COLO668 (cell line): ENCODE data around the gene TMEM171.

Experiments
- DNase-seq: peaks from one replicate; lab custom pipeline; 2025; ENCODE audit not compliant: unreplicated experiment; lab: John Stamatoyannopoulos, UW

Gene TMEM171

DNA sequence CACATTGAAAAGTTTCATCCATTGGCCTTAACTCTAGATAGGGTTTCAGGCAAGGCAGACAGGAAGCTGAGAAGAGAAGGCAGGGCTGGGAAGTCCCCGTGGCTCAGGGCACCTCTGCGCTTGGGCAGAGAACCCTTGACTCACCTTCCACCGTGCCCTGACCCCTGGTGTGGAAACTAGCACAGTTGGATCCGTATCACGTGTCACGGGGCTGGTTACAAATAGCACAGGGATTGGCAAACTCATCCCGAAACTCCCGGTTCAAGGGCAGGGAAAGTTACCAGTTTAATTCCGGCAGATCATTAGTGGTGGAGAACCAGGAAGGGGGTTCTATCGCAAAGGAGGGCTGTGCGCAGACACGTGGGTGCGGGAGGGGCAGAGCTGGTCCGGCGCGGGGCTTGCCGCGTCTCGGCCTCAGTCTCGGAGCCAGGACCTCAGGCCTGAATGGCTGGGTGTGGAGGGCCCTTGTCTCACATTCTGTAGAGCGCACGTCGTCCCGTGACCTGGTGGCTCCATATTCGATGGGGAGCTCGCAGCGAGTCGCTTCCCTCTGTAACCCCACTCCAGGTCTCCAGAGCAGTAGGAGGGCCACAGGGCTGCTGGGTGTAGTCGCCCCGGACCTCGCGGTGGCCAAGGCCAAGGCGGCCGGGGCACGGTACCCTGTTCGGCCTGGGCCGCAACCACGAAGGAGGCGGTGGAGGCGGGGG, 771 bp upstream of the TMEM171 start:
- peak; percentile 3 for DNase-seq

DNA sequence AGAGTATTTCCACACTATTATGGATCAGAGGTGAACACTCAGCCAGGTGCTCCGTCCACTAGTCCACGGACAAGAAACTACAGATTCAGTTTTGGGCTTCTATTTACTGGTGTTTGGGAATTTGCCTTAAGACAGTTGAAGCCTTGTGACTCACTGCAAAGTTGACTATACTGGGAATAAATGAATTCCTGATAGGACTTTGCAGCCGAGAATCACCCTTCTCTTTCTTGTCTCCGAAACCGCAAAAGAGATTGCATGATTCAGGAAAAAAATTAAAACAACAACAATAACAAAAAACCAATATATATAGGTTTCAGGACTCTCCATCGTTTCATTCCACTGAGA, 716 bp downstream of the TMEM171 start:
- DNase-seq = no peak

DNA sequence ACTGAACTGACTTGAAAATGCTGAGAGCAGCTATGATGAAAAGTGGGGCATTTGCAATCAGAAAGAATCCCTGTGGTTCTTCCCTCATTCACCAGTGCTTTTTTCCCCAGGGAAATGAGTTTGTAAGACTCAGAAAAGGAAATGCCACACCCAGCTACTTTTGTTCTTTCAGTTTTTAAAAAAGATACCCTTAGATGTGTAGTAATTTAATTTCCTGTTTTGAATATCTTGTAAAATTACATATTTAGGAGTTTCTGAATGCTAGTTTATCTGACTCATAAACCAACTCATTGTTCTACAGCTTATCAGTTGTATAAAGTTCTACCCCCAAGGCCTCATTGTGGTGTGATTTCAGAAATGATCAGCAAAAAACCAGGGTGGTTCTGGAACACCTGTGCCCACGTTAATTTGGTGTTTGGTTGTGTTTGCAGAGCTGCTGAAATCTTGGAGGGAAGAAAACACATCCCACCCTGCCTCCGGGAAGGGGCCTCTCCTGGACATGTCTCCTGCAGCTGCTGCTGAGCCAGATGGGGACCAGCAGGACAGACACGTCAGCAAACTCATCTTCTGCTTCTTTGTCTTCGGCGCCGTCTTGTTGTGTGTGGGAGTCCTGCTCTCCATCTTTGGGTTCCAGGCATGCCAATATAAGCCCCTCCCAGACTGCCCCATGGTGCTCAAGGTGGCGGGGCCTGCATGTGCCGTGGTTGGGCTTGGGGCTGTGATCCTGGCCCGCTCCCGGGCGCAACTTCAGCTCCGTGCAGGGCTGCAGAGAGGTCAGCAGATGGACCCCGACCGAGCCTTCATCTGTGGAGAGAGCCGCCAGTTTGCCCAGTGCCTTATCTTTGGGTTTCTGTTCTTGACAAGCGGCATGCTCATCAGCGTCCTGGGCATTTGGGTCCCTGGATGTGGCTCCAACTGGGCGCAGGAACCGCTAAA, 2.8 kb downstream of the TMEM171 start:
- no peak for DNase-seq

DNA sequence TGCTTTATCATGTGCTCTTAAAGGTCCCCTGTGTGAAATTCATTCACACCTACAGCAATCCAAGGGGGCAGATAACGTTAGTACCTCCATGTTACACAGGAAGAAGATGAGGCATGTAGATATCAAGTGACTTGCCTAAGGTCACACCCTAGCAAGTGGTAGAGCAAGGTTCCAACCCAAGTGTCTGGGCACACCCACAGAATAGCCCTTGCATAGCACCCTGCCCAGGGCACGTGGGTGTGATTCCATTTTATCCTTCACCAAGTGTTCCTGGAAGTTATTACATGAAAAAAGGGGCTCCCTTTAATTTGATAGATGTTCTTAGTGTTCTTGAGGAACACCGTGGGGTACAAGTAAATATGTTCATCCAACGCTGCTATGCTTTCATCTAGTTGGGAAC, 4.9 kb downstream of the TMEM171 start:
- no peak for DNase-seq

DNA sequence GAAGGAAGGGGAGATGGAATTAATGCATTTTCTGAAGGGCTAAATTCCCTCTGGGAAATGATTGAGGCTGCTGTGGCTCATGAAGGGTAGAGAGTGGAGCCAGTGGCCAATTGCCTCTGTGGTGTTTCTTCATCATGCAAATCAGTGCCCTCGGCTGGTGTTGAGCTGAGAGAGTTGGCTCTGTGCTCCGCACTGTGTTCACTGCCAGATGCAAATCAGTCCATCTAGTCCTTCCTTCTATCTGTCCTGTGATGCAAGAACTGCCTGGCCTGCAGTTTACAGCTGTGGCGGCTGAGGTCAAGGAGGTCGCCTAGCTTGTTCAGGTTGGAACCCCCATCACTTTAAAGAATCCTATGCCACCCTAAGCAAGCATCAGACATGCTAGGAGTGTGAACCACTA, 6.0 kb downstream of the TMEM171 start:
- DNase-seq = no peak

DNA sequence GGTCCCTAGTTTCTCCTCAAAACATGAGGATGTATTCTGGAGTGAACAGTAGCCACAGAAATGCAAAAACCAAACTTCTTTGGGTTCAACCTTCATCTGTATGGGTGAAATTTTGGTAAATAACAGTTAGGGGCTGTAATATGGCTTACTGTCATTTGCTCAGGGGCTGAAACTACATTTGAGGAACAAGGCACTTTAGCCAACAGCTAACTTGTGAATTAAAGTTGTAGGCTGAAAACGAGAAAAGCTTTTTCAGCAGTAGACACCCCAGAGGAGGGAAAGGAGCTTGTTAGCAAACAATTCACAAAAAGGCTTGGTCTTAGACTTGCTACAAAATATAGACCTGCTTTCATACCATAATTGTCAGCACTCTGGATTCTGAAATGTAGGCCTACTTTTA, 6.6 kb downstream of the TMEM171 start:
- DNase-seq = no peak

DNA sequence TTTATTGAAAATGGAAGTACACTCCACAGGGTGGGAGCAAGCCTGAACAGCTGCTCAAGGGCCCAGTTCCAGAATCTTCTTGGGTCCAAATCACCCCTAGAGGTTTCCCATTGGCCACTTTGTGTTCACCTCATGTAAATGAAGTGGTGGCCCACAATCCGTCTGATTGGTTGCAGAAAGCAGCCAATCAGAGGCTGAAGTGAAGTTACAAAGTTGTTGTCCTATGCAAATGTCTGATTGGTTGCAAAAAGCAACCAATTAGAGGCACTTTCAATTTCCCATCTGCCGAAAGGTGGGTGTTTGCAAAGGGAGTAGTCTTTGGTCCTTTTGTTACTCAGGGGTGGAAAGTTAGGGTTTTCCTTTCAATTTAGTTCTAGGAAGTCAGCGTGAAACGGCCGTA, 8.8 kb downstream of the TMEM171 start:
- no peak for DNase-seq

DNA sequence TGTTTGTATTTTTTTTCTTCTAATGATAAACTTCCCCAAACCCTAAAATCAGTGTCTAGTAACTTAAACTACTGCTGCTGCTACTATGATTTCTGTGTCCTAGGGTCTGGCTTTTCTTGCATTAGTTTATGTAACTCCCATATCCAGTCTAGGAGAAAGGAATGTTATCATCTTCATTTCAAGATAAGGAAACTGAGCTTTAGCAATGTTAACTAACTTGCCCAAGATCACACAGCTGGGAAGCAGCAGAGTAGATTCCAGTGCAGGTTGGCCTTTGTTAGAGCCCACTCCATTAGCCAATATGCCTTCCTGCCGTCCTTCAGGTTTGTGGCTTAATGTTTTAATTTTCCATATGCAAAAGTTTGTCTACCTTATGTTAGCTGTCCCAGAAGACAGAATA, 10.4 kb downstream of the TMEM171 start:
- no peak for DNase-seq

DNA sequence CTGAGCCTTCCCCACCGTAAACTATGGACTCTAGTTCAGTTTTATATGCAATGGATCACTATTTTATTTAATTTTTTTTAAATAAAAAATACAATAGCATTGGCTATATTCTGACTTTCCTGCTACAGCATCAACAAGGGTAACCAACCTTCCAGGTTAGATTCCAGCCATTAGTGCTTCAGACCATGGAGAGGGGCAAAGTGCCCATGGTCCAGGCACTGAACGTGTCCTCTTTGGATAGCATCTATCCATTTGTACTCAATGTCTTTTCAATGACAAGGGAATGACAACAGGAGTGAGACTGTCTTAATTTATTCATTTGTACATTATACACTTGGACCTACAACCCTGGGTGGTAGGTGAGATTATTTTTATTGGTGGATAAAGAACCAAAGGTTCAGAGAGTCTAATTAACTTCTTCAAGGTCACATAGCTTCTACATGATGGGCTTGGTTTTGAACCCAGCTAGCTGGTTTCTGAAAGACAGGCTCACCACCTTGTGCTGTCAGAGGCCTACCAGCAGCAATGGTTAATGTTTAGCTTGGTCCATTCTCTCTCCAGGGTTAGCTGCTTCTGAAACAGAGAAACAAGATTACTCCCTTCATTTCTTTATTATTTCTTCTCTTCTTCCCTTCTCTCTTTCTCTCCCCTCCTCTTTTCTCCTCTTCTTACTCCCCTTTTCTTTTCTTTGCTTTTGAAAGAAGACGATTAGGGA, 11.5 kb downstream of the TMEM171 start:
- DNase-seq = no peak

DNA sequence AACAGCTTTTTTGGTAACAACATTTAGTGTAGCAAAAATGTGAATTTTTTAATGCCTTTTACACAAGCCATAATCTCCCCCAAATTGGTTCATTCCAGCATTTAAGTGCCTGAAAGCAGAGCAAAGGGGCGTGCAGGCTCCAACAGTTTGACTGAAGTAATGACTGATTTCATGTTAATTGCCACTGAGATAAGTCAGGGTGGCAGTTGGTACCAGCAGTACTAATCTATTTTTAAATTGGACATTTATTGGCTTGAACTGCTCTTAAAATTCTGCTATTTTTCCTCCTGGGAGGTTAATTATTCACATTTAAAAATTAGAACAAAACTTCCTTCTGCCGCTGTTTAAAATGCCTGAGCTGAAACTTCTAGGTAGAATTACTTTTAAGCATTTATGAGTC, 12.4 kb downstream of the TMEM171 start:
- no peak for DNase-seq

DNA sequence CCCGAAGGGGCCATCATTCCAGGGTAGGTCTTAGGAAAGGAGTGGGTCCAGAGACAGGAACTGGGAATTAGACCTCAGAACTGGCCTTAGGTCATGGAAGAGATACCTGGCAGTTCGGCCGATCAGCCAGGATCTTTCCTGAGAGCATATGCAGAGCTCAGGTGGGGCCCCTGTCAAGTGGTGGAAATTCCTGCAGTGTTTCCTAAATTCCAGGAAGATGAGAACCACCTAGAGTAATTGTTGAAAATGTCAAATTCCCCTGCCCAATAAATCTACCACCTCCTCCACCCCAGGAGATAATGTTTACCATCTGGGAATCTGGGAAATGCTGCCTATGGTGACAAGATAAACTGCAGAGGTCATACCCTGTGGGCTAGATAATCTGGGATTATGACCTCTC, 14.6 kb downstream of the TMEM171 start:
- no peak for DNase-seq

DNA sequence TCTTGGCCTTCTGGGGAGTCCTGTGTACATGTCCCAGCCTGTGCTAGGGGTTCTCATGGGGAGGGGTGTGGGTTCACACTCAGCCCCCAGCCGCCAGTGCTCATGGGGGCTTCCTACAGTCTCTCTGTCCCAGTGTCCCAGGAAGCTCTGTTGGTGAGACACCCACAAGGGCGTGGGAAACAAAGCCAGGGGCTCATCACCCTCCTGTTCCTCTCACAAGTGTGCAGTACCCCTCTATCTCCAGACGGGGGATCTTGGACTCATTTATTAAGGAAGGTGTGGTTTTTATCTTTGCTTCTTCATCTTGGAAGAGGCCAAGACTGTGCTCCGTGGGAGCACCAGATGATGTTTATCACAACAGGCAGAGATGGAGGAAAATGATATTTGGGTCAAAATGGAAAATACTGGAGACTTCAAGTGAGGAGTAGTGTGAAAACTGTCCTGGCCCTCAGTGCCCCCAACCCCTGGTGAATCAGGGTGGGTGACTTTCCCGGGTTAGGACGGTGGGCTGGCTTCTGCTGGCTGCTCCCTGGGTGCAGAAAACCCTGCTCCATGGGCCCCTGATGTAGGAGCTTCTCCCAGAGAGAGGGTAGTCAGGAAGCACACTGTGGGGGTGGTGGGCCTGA, 15.2 kb downstream of the TMEM171 start:
- peak; percentile 17 for DNase-seq

DNA sequence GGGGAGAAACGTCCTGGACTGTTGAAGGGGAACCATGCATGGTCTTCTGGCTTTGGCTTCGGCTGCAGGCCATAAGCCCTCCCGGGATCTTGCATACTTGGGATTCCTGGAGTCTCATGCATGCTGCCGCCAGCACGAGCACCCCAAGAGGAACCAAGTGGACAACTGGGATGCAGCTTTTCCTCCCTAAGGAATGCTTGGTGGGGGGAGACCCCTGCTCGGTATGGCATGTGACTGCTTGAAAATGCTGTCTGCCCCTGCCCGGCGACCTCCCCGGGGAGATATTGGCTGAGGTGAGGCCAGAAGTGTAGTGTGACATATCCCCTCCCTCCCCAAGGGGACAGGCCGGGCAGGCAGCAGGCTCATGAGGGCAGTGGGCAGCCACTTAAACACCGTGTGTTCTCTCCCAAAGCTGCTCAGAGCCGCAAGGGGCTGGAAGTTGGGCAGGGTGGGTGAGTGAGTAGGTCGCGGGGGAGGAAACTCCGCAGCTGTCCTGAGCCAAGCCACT, 15.7 kb downstream of the TMEM171 start:
- no peak for DNase-seq

DNA sequence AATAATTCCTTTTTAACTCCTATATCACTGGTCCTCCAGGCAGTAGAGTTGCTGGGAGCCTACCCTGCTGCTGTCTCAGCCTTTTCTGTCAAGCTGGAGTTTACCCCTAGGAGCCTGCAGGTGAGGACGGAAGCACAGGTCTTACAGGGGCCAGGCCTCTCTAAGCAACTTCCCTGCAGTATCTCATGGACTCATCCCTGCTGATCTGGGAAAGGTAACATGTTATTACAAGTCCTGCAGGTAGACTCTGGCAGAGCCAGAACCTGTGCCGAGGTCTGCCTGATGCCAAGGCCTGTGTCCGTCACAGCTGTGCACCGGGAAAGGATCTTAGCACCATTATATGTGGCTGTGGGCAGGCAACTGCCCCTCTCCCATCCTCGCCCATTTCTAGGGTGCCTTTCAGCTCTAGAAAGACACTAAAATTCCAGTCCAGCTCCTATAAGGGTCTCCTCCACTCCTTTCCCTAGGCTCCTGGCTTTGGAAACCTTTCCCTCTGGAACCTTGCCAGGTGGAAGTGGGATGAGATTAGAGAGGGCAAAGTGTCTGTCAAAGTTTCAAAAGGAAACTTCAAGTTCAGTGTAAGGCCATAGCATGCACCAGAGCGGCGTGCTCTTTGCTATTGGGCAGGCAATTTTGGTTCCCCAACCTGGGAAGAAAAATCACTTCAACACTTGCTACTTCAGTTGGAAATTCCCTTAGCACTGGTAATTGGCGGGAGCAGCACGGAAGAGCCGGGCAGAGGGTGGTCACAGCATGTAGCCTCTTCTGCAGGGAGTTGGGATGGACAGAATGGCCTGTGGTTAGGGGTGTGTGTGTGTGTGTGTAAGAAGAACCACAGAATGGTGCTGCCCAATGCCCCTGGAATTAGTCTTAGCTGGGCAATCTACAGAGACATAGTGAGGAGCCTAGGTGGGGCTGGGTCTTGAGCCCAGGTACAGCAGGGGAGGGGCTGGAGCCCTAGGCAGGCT, 17.5 kb downstream of the TMEM171 start:
- no peak for DNase-seq

DNA sequence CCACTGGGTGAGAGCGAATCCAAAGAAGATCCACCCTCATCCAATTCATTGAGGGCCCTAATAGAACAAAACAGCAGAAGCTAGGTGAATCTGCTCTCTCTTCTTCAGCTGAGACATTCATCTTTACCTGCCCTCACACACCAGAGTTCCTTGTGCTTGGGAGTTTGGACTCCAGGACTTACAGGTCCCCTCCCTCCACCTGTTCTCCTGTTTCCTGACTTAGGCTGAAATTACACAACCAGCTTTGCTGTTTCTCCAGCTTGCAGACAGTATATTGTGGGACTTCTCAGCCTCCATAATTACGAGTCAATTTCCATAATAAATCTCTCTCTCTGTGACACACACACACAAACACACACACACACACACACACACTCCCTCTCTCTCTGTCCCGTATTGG, 19.1 kb downstream of the TMEM171 start:
- no peak for DNase-seq

DNA sequence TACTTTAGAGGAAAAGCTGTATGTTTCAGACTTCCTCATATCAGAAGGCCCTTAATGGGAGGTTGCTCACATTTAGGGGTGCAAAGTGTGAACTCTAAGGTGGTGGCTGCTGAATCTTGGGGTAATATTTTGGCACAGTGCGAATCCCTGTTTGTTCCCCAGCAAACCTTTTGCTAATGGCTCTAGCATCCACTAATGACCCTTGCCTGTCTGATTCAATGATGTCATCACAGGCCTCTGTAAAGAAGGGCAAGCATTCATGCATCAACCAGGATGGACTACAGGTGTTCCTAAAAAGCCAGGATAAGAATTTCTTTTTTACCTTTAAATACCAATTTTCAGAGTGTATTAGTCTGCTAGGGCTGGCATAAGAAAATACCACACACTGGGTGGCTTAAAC, 20.4 kb downstream of the TMEM171 start:
- DNase-seq = no peak

DNA sequence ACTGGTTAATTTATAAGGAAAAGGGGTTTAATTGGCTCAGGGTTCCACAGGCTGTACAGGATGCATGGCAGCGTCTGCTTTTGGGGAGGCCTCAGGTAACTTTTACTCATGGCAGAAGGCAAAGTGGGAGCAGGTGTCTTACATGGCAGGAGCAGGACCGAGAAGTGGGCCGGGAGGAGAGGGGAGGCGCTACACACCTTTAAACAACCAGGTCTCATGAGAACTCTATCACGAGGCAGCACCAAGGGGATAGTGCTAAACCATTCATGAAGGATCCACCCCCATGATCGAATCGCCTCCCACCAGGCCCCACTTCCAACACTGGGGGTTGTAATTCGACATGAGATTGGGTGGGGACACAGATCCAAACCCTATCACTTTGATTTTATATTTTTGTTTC, 21.7 kb downstream of the TMEM171 start:
- no peak for DNase-seq

DNA sequence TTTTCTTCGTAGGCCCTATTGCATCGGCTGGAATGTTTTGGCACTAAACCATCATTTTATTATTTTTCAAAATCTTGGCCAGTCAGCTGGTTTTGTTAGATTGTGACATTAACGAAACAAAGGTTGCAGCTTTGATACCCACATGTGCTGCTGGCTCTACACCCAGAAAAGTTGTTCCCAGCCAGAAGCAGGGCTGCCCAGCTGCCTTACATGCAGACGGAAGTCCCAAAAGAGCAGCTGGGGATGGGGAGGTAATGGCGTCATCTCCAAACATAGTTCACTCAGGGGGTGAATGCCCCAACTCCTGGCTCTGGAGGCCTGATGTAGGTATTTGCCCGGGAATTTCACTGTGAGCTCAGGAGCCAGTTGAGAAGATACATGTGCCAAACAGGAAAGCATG, 23.3 kb downstream of the TMEM171 start:
- DNase-seq = no peak

DNA sequence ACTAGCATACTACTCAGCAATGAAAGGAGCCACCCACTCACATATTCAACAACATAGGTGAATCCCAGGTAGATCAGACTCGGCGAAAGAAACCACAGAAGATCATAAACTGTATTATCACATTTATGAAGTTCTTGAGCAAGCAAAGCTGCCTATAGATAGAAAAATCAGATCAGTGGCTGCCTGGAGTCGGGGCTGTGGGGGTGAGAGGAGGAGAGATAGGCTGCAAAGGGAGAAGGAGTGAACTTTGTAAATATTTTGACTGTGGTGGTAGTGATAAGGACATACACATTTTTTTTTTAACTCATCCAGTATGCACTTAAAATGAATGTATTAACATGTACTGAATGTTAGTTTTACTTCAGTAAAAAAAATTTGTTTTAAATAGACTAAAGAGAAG, 29.2 kb downstream of the TMEM171 start:
- no peak for DNase-seq

DNA sequence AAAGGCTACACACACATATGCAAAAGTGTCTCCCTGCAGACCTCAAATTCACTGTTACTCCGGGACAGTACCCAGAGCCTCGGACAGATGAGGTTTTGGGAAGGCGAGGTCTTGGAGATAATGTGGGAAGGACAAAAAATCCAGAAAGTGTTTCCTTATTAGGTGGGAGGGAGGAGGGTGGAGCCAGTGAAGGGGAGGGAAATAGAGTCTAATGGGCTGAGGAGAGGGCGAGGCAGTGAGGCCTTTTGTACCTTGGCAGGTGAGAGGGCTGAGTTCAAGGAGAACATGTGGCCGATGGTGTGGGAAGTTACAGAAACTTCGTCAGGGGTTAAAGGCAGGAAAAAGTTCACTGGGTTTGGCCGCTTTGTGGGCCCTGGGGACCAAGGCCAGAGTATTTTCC, 30.5 kb downstream of the TMEM171 start:
- no peak for DNase-seq
